GM23248 (cell line): ENCODE data around the gene ETV5. TPM values are rescaled to one million over a fixed set of nuclear protein-coding genes. Genes with fewer than 3 reads are reported as not detected.

Experiments
- DNase-seq: peaks from one replicate; pipeline ENCODE4 v3.0.0-alpha.2; 2015
- H2AFZ ChIP-seq: fragments of 200-600 bp; sonication (generic); 2 replicates; pipeline ENCODE4 v1.6.1; 2016; ENCODE audit warnings: antibody characterized with exemption
- H3F3A ChIP-seq: fragments of 200-600 bp; sonication (generic); 2 replicates; pipeline ENCODE4 v1.6.1; 2016; ENCODE audit warnings: mild to moderate bottlenecking, antibody characterized with exemption, mixed run types; ENCODE audit not compliant: insufficient read depth
- H3K27ac ChIP-seq: fragments of 200-600 bp; sonication (generic); 2 replicates; pipeline ENCODE4 v1.5.1; 2016; ENCODE audit warnings: mild to moderate bottlenecking
- H3K27me3 ChIP-seq: fragments of 200-600 bp; sonication (generic); replicated peaks from 2 replicates; pipeline ENCODE4 v1.6.1; 2016; ENCODE audit warnings: mild to moderate bottlenecking; ENCODE audit not compliant: insufficient read depth
- H3K36me3 ChIP-seq: fragments of 200-600 bp; sonication (generic); 2 replicates; pipeline ENCODE4 v1.6.1; 2016; ENCODE audit warnings: low read depth, mild to moderate bottlenecking
- H3K4me1 ChIP-seq: fragments of 200-600 bp; sonication (generic); 2 replicates; pipeline ENCODE4 v1.6.1; 2016; ENCODE audit warnings: mild to moderate bottlenecking; ENCODE audit not compliant: insufficient read depth
- H3K4me2 ChIP-seq: fragments of 200-600 bp; sonication (generic); one replicate; pipeline ENCODE4 v1.6.1; 2016; ENCODE audit warnings: mild to moderate bottlenecking; ENCODE audit not compliant: unreplicated experiment
- H3K4me3 ChIP-seq: fragments of 200-600 bp; sonication (generic); 2 replicates; pipeline ENCODE4 v1.5.1; 2016; ENCODE audit warnings: mild to moderate bottlenecking
- H3K79me2 ChIP-seq: fragments of 200-600 bp; sonication (generic); 2 replicates; pipeline ENCODE4 v1.6.1; 2016; ENCODE audit warnings: mild to moderate bottlenecking; ENCODE audit not compliant: insufficient read depth
- H3K9ac ChIP-seq: fragments of 200-600 bp; sonication (generic); 2 replicates; pipeline ENCODE4 v1.6.1; 2016; ENCODE audit warnings: mild to moderate bottlenecking
- H3K9me2 ChIP-seq: fragments of 200-600 bp; sonication (generic); 2 replicates; pipeline ENCODE4 v1.6.1; 2016; ENCODE audit warnings: mixed run types, mild to moderate bottlenecking, moderate library complexity; ENCODE audit not compliant: insufficient read depth
- H3K9me3 ChIP-seq: fragments of 200-600 bp; sonication (generic); one replicate; pipeline ENCODE4 v1.6.1; 2017; ENCODE audit warnings: low read depth
- H4K20me1 ChIP-seq: fragments of 200-600 bp; sonication (generic); 2 replicates; pipeline ENCODE4 v1.6.0; 2016; ENCODE audit not compliant: insufficient read depth
- EZH2 ChIP-seq: fragments of 200-600 bp; sonication (generic); IDR thresholded peaks from 2 replicates; pipeline ENCODE4 v1.6.1; 2018; ENCODE audit warnings: antibody characterized with exemption, mild to moderate bottlenecking; ENCODE audit not compliant: insufficient read depth, poor library complexity, severe bottlenecking
- EZH2phosphoT487 ChIP-seq: fragments of 200-600 bp; sonication (generic); IDR thresholded peaks from 2 replicates; pipeline ENCODE4 v1.6.1; 2018; ENCODE audit warnings: antibody characterized with exemption, moderate library complexity, mild to moderate bottlenecking, low read depth; ENCODE audit not compliant: insufficient read depth
- WGBS, 2 experiments: methylation state at CpG; one replicate each; pipeline ENCODE4 v1.1.6; 2015 to 2017; ENCODE audit warnings: low lambda C conversion rate in 2 of 2, low coverage in 1 of 2; ENCODE audit errors: missing lambda C conversion rate in 2 of 2; 5-methylcytosine and 5-hydroxymethylcytosine counted together
- in situ Hi-C: fragments of 300-500 bp; cut with MboI; formaldehyde crosslinking; loops from 2 replicates; pipeline ENCODE4 v1.15.0; 2020
- polyA plus RNA-seq: library from polyadenylated mRNA; unstranded; fragments of >200 nt; fragmentation: Nextera tagmentation; extraction: Ambion mirVana; gene quantifications from 2 replicates; pipeline ENCODE4 v1.2.1, GENCODE V29; 2016
- total RNA-seq: library from RNA; depleted of rRNA; stranded (reverse); fragments of >200 nt; shearing (Covaris generic); gene quantifications from 2 replicates; pipeline ENCODE4 v1.2.3, GENCODE V29; 2014

Gene ETV5
- total and polyA plus RNA-seq, 2 experiments from 2014 or later = 44.0 to 47.5 TPM

- TF ChIP-seq EZH2phosphoT487 = no peak
- no peaks in the 10 kb centered on the region for H3K4me1 ChIP-seq
- H3K9me3 ChIP-seq = no peaks in the 10 kb centered on the region
- 76 to 81% methylated on average over 15 of the region's 15 CpGs for WGBS, 2 experiments
- H3K27ac ChIP-seq = no peak overlapping the region
- H4K20me1 ChIP-seq = no peaks in the 10 kb centered on the region
- no peaks in the 10 kb centered on the region for H3K9me2 ChIP-seq
- H3K36me3 ChIP-seq = no peaks in the 10 kb centered on the region
- peaks cover 33% of the 10 kb centered on the region for H3K27me3 ChIP-seq
- no peak overlapping the region for H3K4me3 ChIP-seq
- H3K79me2 ChIP-seq = no peaks in the 10 kb centered on the region
- no peak overlapping the region for H3K9ac ChIP-seq
- no peak overlapping the region for H2AFZ ChIP-seq
- no peak overlapping the region for H3K4me2 ChIP-seq
- no peaks in the 10 kb centered on the region for H3F3A ChIP-seq
- in situ Hi-C loops = no loop called here
- DNase-seq = no peak
Observed at GRCh38 chr3:186137051-186137685, 28.3 kb upstream of the ETV5 start.

GRCh38 chr3:186133980-186134379, 25.1 kb upstream of the ETV5 start:
- Histone ChIP-seq H3K27me3 (peaks cover 45% of the 10 kb centered on the region), H3K4me3 (no peak overlapping the region), H3K9ac (no peak overlapping the region), H3K79me2 (no peaks in the 10 kb centered on the region), H3F3A (no peaks in the 10 kb centered on the region), H3K9me3 (no peaks in the 10 kb centered on the region), H3K4me1 (no peaks in the 10 kb centered on the region), H4K20me1 (no peaks in the 10 kb centered on the region), H2AFZ (no peak overlapping the region), H3K9me2 (no peaks in the 10 kb centered on the region), H3K36me3 (no peaks in the 10 kb centered on the region), H3K4me2 (no peak overlapping the region), H3K27ac (no peak overlapping the region)
- no peak for TF ChIP-seq EZH2phosphoT487
- no peak for TF ChIP-seq EZH2
- in situ Hi-C loops = no loop called here
- no peak for DNase-seq
- WGBS, 2 experiments = 41 to 54% methylated on average over 5 of the region's 5 CpGs

DNA sequence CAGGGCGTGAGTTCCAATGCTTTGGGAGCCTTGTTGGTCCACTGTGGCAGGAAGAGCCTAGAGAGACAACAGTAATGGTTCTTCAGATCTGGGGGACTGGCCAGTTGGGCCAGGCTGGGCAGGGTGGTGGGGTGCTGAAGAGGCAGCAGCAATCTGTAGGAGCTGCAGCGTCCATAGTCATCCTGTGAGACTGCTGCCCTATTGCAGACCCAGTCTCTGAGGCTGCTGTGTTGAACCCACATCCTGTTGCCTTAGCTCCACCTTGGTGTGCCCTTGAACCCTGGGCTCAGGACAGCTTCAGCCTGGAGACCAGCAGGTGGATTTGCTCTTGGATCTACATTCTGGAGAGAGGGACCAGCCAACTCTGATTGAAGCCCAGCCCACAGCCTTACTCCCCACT, 23.6 kb upstream of the ETV5 start:
- no peak overlapping the region for H3K9ac ChIP-seq
- H3K36me3 ChIP-seq = no peaks in the 10 kb centered on the region
- H3F3A ChIP-seq = no peaks in the 10 kb centered on the region
- no peaks in the 10 kb centered on the region for H4K20me1 ChIP-seq
- H3K4me3 ChIP-seq = no peak overlapping the region
- in situ Hi-C loops = no loop called here
- H3K27ac ChIP-seq = no peak overlapping the region
- H3K4me2 ChIP-seq = no peak overlapping the region
- no peak for TF ChIP-seq EZH2phosphoT487
- no peak for TF ChIP-seq EZH2
- no peak overlapping the region for H2AFZ ChIP-seq
- H3K9me2 ChIP-seq = no peaks in the 10 kb centered on the region
- WGBS, 2 experiments = 73 to 86% methylated on average over 2 of the region's 2 CpGs
- H3K27me3 ChIP-seq = peaks cover 54% of the 10 kb centered on the region
- no peaks in the 10 kb centered on the region for H3K4me1 ChIP-seq
- H3K9me3 ChIP-seq = no peaks in the 10 kb centered on the region
- no peaks in the 10 kb centered on the region for H3K79me2 ChIP-seq
- DNase-seq = no peak

- no peak for TF ChIP-seq EZH2
- no peak for TF ChIP-seq EZH2phosphoT487
- DNase-seq = no peak
- Histone ChIP-seq H2AFZ (no peak overlapping the region), H3K36me3 (no peaks in the 10 kb centered on the region), H3K27me3 (peaks cover 39% of the 10 kb centered on the region), H3K79me2 (no peaks in the 10 kb centered on the region), H3K4me2 (no peak overlapping the region), H3K4me1 (no peaks in the 10 kb centered on the region), H3K9me2 (no peaks in the 10 kb centered on the region), H3K9me3 (no peaks in the 10 kb centered on the region), H3K27ac (no peak overlapping the region), H4K20me1 (no peaks in the 10 kb centered on the region), H3F3A (no peaks in the 10 kb centered on the region), H3K9ac (no peak overlapping the region), H3K4me3 (no peak overlapping the region)
- WGBS, 2 experiments = 39 to 47% methylated on average over 4 of the region's 4 CpGs
- in situ Hi-C loops = no loop called here
Observed at GRCh38 chr3:186129206-186129605, 20.3 kb upstream of the ETV5 start.

DNA sequence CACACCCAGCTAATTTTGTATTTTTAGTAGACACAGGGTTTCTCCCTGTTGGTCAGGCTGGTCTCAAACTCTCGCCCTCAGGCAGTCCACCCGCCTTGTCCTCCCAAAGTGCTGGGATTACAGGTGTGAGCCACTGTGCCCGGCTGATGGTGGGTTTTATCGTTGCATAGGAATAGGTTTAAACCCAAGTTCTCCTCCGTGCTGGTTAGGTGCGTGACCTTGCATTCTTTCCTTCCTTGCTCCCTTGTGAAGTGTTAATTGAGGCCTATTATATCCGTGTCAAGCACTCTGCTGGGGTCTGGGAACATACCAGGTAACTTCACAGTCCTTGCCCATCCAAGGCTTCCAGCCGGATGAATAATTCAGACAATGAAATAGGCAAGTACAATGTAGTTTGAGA, 19.3 kb upstream of the ETV5 start:
- Histone ChIP-seq H3K79me2 (no peaks in the 10 kb centered on the region), H3K4me1 (no peaks in the 10 kb centered on the region), H3F3A (no peaks in the 10 kb centered on the region), H3K9ac (no peak overlapping the region), H3K36me3 (no peaks in the 10 kb centered on the region), H3K9me3 (no peaks in the 10 kb centered on the region), H3K27ac (no peak overlapping the region), H3K9me2 (no peaks in the 10 kb centered on the region), H2AFZ (no peak overlapping the region), H4K20me1 (no peaks in the 10 kb centered on the region), H3K4me3 (no peak overlapping the region), H3K27me3 (peaks cover 35% of the 10 kb centered on the region), H3K4me2 (no peak overlapping the region)
- TF ChIP-seq EZH2phosphoT487 (no peak), EZH2 (no peak)
- 52% methylated on average over 8 of the region's 8 CpGs for WGBS, 2 experiments
- DNase-seq = no peak
- in situ Hi-C loops = no loop called here
